ENCODE results near the gene SALL2.

Gene SALL2

GRCh38 chr14:21539189-21539940 lies 13.2 kb upstream of the SALL2 start:
- no peak for ATAC-seq (replicated peaks; ENCODE audit: extremely low read depth, poor library complexity, severe bottlenecking)
- Mint-ChIP-seq H3K4me3 (no peak overlapping the region), H3K4me1 (peaks cover 6% of the 10 kb centered on the region), H3K9me3 (no peaks in the 10 kb centered on the region), H3K27me3 (peaks cover 82% of the 10 kb centered on the region), H3K36me3 (ENCODE audit: insufficient read depth) (no peaks in the 10 kb centered on the region), H3K27ac (ENCODE audit: low read depth) (no peak overlapping the region)
- DNase-seq (ENCODE audit: low spot score in 2 of 2), result no peak

GRCh38 chr14:21537090-21537424 lies 10.9 kb upstream of the SALL2 start:
- no peaks in the 10 kb centered on the region for H3K36me3 Mint-ChIP-seq (ENCODE audit: insufficient read depth)
- peaks cover 6% of the 10 kb centered on the region for H3K4me1 Mint-ChIP-seq
- H3K27me3 Mint-ChIP-seq, result peaks cover 76% of the 10 kb centered on the region
- no peaks in the 10 kb centered on the region for H3K9me3 Mint-ChIP-seq
- no peak for DNase-seq (ENCODE audit: low spot score in 2 of 2)
- no peak overlapping the region for H3K4me3 Mint-ChIP-seq
- no peak overlapping the region for H3K27ac Mint-ChIP-seq (ENCODE audit: low read depth)
- no peak for ATAC-seq (replicated peaks; ENCODE audit: extremely low read depth, poor library complexity, severe bottlenecking)

GRCh38 chr14:21536418-21537089 lies 10.4 kb upstream of the SALL2 start:
- no peak for DNase-seq (ENCODE audit: low spot score in 2 of 2)
- Mint-ChIP-seq H3K9me3 (no peaks in the 10 kb centered on the region), H3K36me3 (ENCODE audit: insufficient read depth) (no peaks in the 10 kb centered on the region), H3K27ac (ENCODE audit: low read depth) (no peak overlapping the region), H3K27me3 (peaks cover 78% of the 10 kb centered on the region), H3K4me3 (no peak overlapping the region), H3K4me1 (peaks cover 6% of the 10 kb centered on the region)
- no peak for ATAC-seq (replicated peaks; ENCODE audit: extremely low read depth, poor library complexity, severe bottlenecking)

GRCh38 chr14:21535545-21536417 lies 9.6 kb upstream of the SALL2 start:
- Mint-ChIP-seq H3K36me3 (ENCODE audit: insufficient read depth) (no peaks in the 10 kb centered on the region), H3K27me3 (peaks cover 78% of the 10 kb centered on the region), H3K4me3 (no peak overlapping the region), H3K9me3 (no peaks in the 10 kb centered on the region), H3K27ac (ENCODE audit: low read depth) (no peak overlapping the region), H3K4me1 (peaks cover 6% of the 10 kb centered on the region)
- DNase-seq (ENCODE audit: low spot score in 2 of 2) (no peak), ATAC-seq (replicated peaks; ENCODE audit: extremely low read depth, poor library complexity, severe bottlenecking) (no peak)

- H3K27me3 Mint-ChIP-seq, result peaks cover 75% of the 10 kb centered on the region
- no peak for DNase-seq (ENCODE audit: low spot score in 2 of 2)
- peaks cover 6% of the 10 kb centered on the region for H3K4me1 Mint-ChIP-seq
- no peak for ATAC-seq (replicated peaks; ENCODE audit: extremely low read depth, poor library complexity, severe bottlenecking)
- H3K27ac Mint-ChIP-seq (ENCODE audit: low read depth), result no peak overlapping the region
- no peak overlapping the region for H3K4me3 Mint-ChIP-seq
- H3K36me3 Mint-ChIP-seq (ENCODE audit: insufficient read depth), result no peaks in the 10 kb centered on the region
- H3K9me3 Mint-ChIP-seq, result no peaks in the 10 kb centered on the region
Measured at GRCh38 chr14:21534576-21534975, 8.4 kb upstream of the SALL2 start.

- Mint-ChIP-seq H3K9me3 (no peaks in the 10 kb centered on the region), H3K27ac (ENCODE audit: low read depth) (no peak overlapping the region), H3K27me3 (peaks cover 62% of the 10 kb centered on the region), H3K36me3 (ENCODE audit: insufficient read depth) (no peaks in the 10 kb centered on the region), H3K4me1 (peaks cover 6% of the 10 kb centered on the region), H3K4me3 (no peak overlapping the region)
- DNase-seq (ENCODE audit: low spot score in 2 of 2) (no peak), ATAC-seq (replicated peaks; ENCODE audit: extremely low read depth, poor library complexity, severe bottlenecking) (no peak)
Measured at GRCh38 chr14:21533294-21533693, 7.1 kb upstream of the SALL2 start.

- H3K27ac Mint-ChIP-seq (ENCODE audit: low read depth), result no peak overlapping the region
- peaks cover 24% of the 10 kb centered on the region for H3K27me3 Mint-ChIP-seq
- H3K4me1 Mint-ChIP-seq, result peaks cover 17% of the 10 kb centered on the region
- DNase-seq (ENCODE audit: low spot score in 2 of 2), result no peak
- H3K4me3 Mint-ChIP-seq, result no peak overlapping the region
- H3K36me3 Mint-ChIP-seq (ENCODE audit: insufficient read depth), result no peaks in the 10 kb centered on the region
- H3K9me3 Mint-ChIP-seq, result no peaks in the 10 kb centered on the region
- no peak for ATAC-seq (replicated peaks; ENCODE audit: extremely low read depth, poor library complexity, severe bottlenecking)
Measured at GRCh38 chr14:21529515-21529914, 3.4 kb upstream of the SALL2 start.

GRCh38 chr14:21528381-21529348 lies 2.5 kb upstream of the SALL2 start:
- Mint-ChIP-seq H3K4me1 (peaks cover 18% of the 10 kb centered on the region), H3K9me3 (no peaks in the 10 kb centered on the region), H3K27ac (ENCODE audit: low read depth) (no peak overlapping the region), H3K27me3 (peaks cover 17% of the 10 kb centered on the region), H3K4me3 (no peak overlapping the region), H3K36me3 (ENCODE audit: insufficient read depth) (no peaks in the 10 kb centered on the region)
- no peak for DNase-seq (ENCODE audit: low spot score in 2 of 2)
- no peak for ATAC-seq (replicated peaks; ENCODE audit: extremely low read depth, poor library complexity, severe bottlenecking)

GRCh38 chr14:21527318-21527679 lies 1.2 kb upstream of the SALL2 start:
- ATAC-seq (replicated peaks; ENCODE audit: extremely low read depth, poor library complexity, severe bottlenecking), result no peak
- DNase-seq (ENCODE audit: low spot score in 2 of 2), result no peak
- Mint-ChIP-seq H3K27me3 (peaks cover 7% of the 10 kb centered on the region), H3K9me3 (no peaks in the 10 kb centered on the region), H3K36me3 (ENCODE audit: insufficient read depth) (no peaks in the 10 kb centered on the region), H3K4me3 (peak overlapping the region; percentile 79), H3K27ac (ENCODE audit: low read depth) (peak overlapping the region; percentile 77), H3K4me1 (peaks cover 18% of the 10 kb centered on the region)

- no peak for ATAC-seq (replicated peaks; ENCODE audit: extremely low read depth, poor library complexity, severe bottlenecking)
- Mint-ChIP-seq H3K9me3 (no peaks in the 10 kb centered on the region), H3K27me3 (peaks cover 2% of the 10 kb centered on the region), H3K27ac (ENCODE audit: low read depth) (peak overlapping the region; percentile 77), H3K4me3 (peak overlapping the region; percentile 79), H3K4me1 (peaks cover 18% of the 10 kb centered on the region), H3K36me3 (ENCODE audit: insufficient read depth) (no peaks in the 10 kb centered on the region)
- DNase-seq (ENCODE audit: low spot score in 2 of 2), result no peak
Measured at GRCh38 chr14:21526672-21527317, 649 bp upstream of the SALL2 start.

- Mint-ChIP-seq H3K27me3 (no peaks in the 10 kb centered on the region), H3K4me3 (peak overlapping the region; percentile 79), H3K27ac (ENCODE audit: low read depth) (peak overlapping the region; percentile 48), H3K9me3 (no peaks in the 10 kb centered on the region), H3K36me3 (ENCODE audit: insufficient read depth) (no peaks in the 10 kb centered on the region), H3K4me1 (peaks cover 18% of the 10 kb centered on the region)
- DNase-seq (ENCODE audit: low spot score in 2 of 2), result no peak
- peak; percentile 30 for ATAC-seq (replicated peaks; ENCODE audit: extremely low read depth, poor library complexity, severe bottlenecking)
Measured at GRCh38 chr14:21525571-21525961, 580 bp downstream of the SALL2 start.

All from central memory CD8-positive, alpha-beta T cell (primary cell).